SJSA1 (cell line): ENCODE data around the gene MBTPS1. TPM values are rescaled to one million over a fixed set of nuclear protein-coding genes. Genes with fewer than 3 reads are reported as not detected.

Experiments
- DNase-seq, 2 experiments: peaks; one replicate each; pipeline ENCODE4 v3.0.0-alpha.2; 2015 to 2020; ENCODE audit warnings: low spot score in 2 of 2, low read depth in 1 of 2
- H3K27ac ChIP-seq: fragments of 250-450 bp; sonication (Bioruptor Pico); 2 replicates; pipeline ENCODE4 v1.5.1; 2020; ENCODE audit warnings: mild to moderate bottlenecking, moderate library complexity
- H3K27me3 ChIP-seq: fragments of 250-450 bp; sonication (Bioruptor Pico); replicated peaks from 2 replicates; pipeline ENCODE4 v1.5.1; 2020; ENCODE audit warnings: mild to moderate bottlenecking, moderate library complexity
- H3K36me3 ChIP-seq: fragments of 250-450 bp; sonication (Bioruptor Pico); 2 replicates; pipeline ENCODE4 v1.5.1; 2020; ENCODE audit warnings: mild to moderate bottlenecking
- H3K4me1 ChIP-seq: fragments of 250-450 bp; sonication (Bioruptor Pico); replicated peaks from 2 replicates; pipeline ENCODE4 v1.6.1; 2021; ENCODE audit warnings: mild to moderate bottlenecking
- H3K4me3 ChIP-seq: fragments of 250-450 bp; sonication (Bioruptor Pico); 2 replicates; pipeline ENCODE4 v1.5.1; 2020; ENCODE audit warnings: mild to moderate bottlenecking
- H3K9me3 ChIP-seq: fragments of 250-450 bp; sonication (Bioruptor Pico); replicated peaks from 2 replicates; pipeline ENCODE4 v1.5.1; 2020; ENCODE audit warnings: mild to moderate bottlenecking
- total RNA-seq: library from RNA; depleted of rRNA; stranded (reverse); fragments of >200 nt; shearing (Covaris generic); gene quantifications from 2 replicates; pipeline ENCODE4 v1.2.3, GENCODE V29; 2014

The MBTPS1 gene
- total RNA-seq, 1 experiment from 2014 or later: 64.9 TPM

GRCh38 chr16:84104231-84104630 lies 12.5 kb downstream of the MBTPS1 start:
- H3K4me1 ChIP-seq: peaks cover 20% of the 10 kb centered on the region
- no peaks in the 10 kb centered on the region for H3K9me3 ChIP-seq
- DNase-seq: no peak
- peaks cover 8% of the 10 kb centered on the region for H3K36me3 ChIP-seq
- no peak overlapping the region for H3K4me3 ChIP-seq
- no peaks in the 10 kb centered on the region for H3K27me3 ChIP-seq
- no peak overlapping the region for H3K27ac ChIP-seq

- no peak for DNase-seq
- H3K27ac ChIP-seq: no peak overlapping the region
- H3K9me3 ChIP-seq: no peaks in the 10 kb centered on the region
- H3K4me3 ChIP-seq: no peak overlapping the region
- peaks cover 20% of the 10 kb centered on the region for H3K4me1 ChIP-seq
- H3K27me3 ChIP-seq: no peaks in the 10 kb centered on the region
- peaks cover 13% of the 10 kb centered on the region for H3K36me3 ChIP-seq
Observed at GRCh38 chr16:84103678-84104077, 13.1 kb downstream of the MBTPS1 start.

GRCh38 chr16:84098939-84099338 lies 17.8 kb downstream of the MBTPS1 start:
- Histone ChIP-seq H3K27me3 (no peaks in the 10 kb centered on the region), H3K9me3 (no peaks in the 10 kb centered on the region), H3K36me3 (peaks cover 46% of the 10 kb centered on the region), H3K4me1 (peaks cover 13% of the 10 kb centered on the region), H3K4me3 (no peak overlapping the region), H3K27ac (no peak overlapping the region)
- no peak for DNase-seq

GRCh38 chr16:84096447-84097005 lies 20.2 kb downstream of the MBTPS1 start:
- Histone ChIP-seq H3K4me3 (no peak overlapping the region), H3K4me1 (peaks cover 9% of the 10 kb centered on the region), H3K27ac (no peak overlapping the region), H3K9me3 (no peaks in the 10 kb centered on the region), H3K36me3 (peaks cover 68% of the 10 kb centered on the region), H3K27me3 (no peaks in the 10 kb centered on the region)
- DNase-seq: no peak

GRCh38 chr16:84095466-84095865 lies 21.3 kb downstream of the MBTPS1 start:
- Histone ChIP-seq H3K9me3 (no peaks in the 10 kb centered on the region), H3K27ac (no peak overlapping the region), H3K4me3 (no peak overlapping the region), H3K36me3 (peaks cover 70% of the 10 kb centered on the region), H3K27me3 (no peaks in the 10 kb centered on the region), H3K4me1 (peaks cover 9% of the 10 kb centered on the region)
- DNase-seq: no peak

GRCh38 chr16:84093879-84094270 lies 22.9 kb downstream of the MBTPS1 start:
- no peak overlapping the region for H3K4me3 ChIP-seq
- H3K27me3 ChIP-seq: no peaks in the 10 kb centered on the region
- H3K36me3 ChIP-seq: peaks cover 80% of the 10 kb centered on the region
- no peak overlapping the region for H3K27ac ChIP-seq
- H3K4me1 ChIP-seq: no peaks in the 10 kb centered on the region
- no peak for DNase-seq
- H3K9me3 ChIP-seq: no peaks in the 10 kb centered on the region

GRCh38 chr16:84093120-84093878 lies 23.4 kb downstream of the MBTPS1 start:
- Histone ChIP-seq H3K4me3 (no peak overlapping the region), H3K9me3 (no peaks in the 10 kb centered on the region), H3K36me3 (peaks cover 80% of the 10 kb centered on the region), H3K27me3 (no peaks in the 10 kb centered on the region), H3K4me1 (no peaks in the 10 kb centered on the region), H3K27ac (no peak overlapping the region)
- DNase-seq: no peak

- Histone ChIP-seq H3K27ac (no peak overlapping the region), H3K36me3 (peaks cover 79% of the 10 kb centered on the region), H3K9me3 (no peaks in the 10 kb centered on the region), H3K27me3 (no peaks in the 10 kb centered on the region), H3K4me1 (no peaks in the 10 kb centered on the region), H3K4me3 (no peak overlapping the region)
- DNase-seq: no peak
Observed at GRCh38 chr16:84091460-84091859, 25.3 kb downstream of the MBTPS1 start.

- H3K4me1 ChIP-seq: no peaks in the 10 kb centered on the region
- H3K9me3 ChIP-seq: no peaks in the 10 kb centered on the region
- H3K4me3 ChIP-seq: no peak overlapping the region
- H3K27me3 ChIP-seq: no peaks in the 10 kb centered on the region
- no peak overlapping the region for H3K27ac ChIP-seq
- no peak for DNase-seq
- H3K36me3 ChIP-seq: peaks cover 79% of the 10 kb centered on the region
Observed at GRCh38 chr16:84090211-84090610, 26.5 kb downstream of the MBTPS1 start.

- DNase-seq: no peak
- Histone ChIP-seq H3K36me3 (peaks cover 83% of the 10 kb centered on the region), H3K9me3 (no peaks in the 10 kb centered on the region), H3K4me1 (no peaks in the 10 kb centered on the region), H3K27ac (no peak overlapping the region), H3K4me3 (no peak overlapping the region), H3K27me3 (no peaks in the 10 kb centered on the region)
Observed at GRCh38 chr16:84088695-84089395, 27.9 kb downstream of the MBTPS1 start.

DNA sequence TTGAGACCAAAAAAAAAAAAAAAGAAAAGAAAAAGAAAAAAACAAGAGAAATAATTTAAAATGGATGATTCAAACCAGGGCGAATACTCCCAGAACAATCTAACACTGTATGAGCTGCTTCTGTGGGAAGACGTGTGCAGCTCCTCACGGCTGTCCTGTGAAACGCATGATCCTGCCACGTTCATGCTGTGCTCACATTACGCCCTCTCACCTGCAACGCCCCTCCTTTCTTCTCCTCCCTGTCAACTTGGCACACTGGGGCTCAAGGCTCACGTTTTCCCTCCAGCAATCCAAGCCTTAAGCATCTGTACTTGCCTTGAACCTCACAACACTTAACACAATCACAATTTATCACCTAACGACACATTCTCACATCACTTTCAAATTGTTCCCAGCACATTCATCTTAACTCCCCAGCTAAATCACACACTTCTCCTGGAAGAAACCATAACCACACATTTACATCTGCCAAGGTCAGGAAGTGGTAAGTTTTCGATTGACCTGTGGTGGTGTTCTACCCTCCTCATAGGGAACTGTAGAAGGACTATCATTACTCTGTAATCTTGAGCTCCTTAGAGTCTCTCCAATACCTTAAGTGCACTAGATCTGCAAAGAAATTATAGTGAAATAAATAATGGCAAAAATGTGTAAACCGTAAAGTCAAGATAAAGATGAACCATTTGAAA lies 29.1 kb downstream of the MBTPS1 start:
- DNase-seq: no peak
- H3K4me1 ChIP-seq: no peaks in the 10 kb centered on the region
- no peaks in the 10 kb centered on the region for H3K27me3 ChIP-seq
- H3K9me3 ChIP-seq: no peaks in the 10 kb centered on the region
- no peak overlapping the region for H3K27ac ChIP-seq
- peaks cover 78% of the 10 kb centered on the region for H3K36me3 ChIP-seq
- H3K4me3 ChIP-seq: no peak overlapping the region

DNA sequence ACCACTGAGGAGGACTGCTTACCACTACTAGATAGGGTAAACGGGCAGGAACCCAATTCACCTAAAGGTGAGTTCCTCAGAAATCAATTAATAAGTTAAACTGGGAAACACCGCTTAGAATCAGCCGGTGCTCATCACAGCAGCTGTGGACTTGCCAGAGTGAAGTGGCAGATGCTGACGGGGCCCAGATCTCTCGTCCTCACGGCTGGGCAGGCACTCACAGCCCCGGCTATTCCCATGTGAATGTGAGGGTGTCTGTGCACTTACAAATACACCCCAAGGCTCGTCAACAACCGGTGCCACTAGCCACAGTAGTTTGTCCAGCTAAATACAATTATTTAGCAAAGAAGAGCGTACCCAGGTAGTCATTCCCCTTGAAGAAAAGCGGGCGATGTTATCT lies 29.7 kb downstream of the MBTPS1 start:
- Histone ChIP-seq H3K27me3 (no peaks in the 10 kb centered on the region), H3K4me3 (no peak overlapping the region), H3K9me3 (no peaks in the 10 kb centered on the region), H3K4me1 (no peaks in the 10 kb centered on the region), H3K36me3 (peaks cover 74% of the 10 kb centered on the region), H3K27ac (no peak overlapping the region)
- no peak for DNase-seq

GRCh38 chr16:84086341-84086740 lies 30.4 kb downstream of the MBTPS1 start:
- DNase-seq: no peak
- H3K4me3 ChIP-seq: no peak overlapping the region
- H3K4me1 ChIP-seq: no peaks in the 10 kb centered on the region
- H3K9me3 ChIP-seq: no peaks in the 10 kb centered on the region
- no peaks in the 10 kb centered on the region for H3K27me3 ChIP-seq
- H3K36me3 ChIP-seq: peaks cover 72% of the 10 kb centered on the region
- no peak overlapping the region for H3K27ac ChIP-seq

- H3K27me3 ChIP-seq: no peaks in the 10 kb centered on the region
- peaks cover 78% of the 10 kb centered on the region for H3K36me3 ChIP-seq
- H3K4me1 ChIP-seq: no peaks in the 10 kb centered on the region
- no peaks in the 10 kb centered on the region for H3K9me3 ChIP-seq
- H3K4me3 ChIP-seq: no peak overlapping the region
- H3K27ac ChIP-seq: no peak overlapping the region
- DNase-seq: no peak
Observed at GRCh38 chr16:84085773-84086172, 31.0 kb downstream of the MBTPS1 start.
